Measurements from ENCODE around the gene FBXL12.
"Not testable (repeated sequence)": the region's sequence is repeated elsewhere in the genome, so short reads cannot be mapped to it uniquely, and the experiment has no call there.

The FBXL12 gene

DNA sequence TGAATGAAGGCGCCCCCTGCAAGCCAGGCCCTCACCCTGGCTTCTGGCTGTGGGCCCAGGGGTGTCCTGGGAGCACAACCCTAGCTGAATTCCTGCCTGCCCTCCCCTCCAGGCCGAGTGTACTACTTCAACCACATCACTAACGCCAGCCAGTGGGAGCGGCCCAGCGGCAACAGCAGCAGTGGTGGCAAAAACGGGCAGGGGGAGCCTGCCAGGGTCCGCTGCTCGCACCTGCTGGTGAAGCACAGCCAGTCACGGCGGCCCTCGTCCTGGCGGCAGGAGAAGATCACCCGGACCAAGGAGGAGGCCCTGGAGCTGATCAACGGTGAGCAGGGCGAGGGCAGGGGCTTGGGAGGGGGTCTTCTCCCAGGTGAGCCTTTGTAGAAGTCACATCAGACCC, 19.4 kb upstream of the FBXL12 start:
- no peak for DNase-seq (ENCODE audit: low read depth)

DNA sequence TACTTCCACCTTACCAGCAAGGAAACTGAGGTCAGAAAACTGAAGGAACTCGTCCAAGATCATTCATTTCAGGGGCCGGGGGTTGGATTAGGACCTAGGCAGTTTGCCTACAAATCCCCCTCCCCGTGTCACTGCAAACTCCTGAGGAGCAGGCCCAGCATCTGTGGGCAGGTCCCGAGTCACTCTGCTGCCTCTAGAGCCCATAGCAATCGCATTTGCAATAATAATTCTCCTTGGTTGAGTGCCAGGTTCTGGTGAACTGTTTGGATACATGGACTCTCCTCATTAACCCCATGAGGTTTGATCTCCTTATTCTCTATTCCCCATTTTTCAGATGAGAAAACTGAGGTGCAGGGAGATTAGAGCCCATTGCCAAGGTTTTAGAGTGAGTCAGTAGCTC, 17.1 kb upstream of the FBXL12 start:
- no peak for DNase-seq (ENCODE audit: low read depth)

DNA sequence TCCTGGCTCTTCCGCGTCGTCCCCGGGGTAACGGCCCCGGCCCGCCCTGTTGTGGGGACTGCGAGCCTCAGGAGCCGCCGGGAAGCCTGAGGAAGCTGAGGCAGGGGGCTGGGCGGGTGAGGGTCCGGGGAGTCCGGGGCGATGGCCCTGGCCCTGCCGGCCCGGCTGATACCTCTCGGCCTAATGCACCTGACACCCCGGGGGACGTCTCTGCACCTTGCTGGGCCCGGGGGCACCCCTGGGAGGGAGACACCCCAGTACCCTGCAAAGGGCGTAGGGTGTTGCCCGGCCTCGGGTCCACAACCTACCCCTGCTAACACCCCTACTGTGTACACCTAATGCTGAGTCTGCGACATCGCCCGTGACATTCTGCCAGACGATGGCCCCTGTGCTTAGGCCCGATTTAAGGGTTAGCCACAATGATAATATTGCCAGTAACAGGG, 16.6 kb upstream of the FBXL12 start:
- no peak for DNase-seq (ENCODE audit: low read depth)

DNA sequence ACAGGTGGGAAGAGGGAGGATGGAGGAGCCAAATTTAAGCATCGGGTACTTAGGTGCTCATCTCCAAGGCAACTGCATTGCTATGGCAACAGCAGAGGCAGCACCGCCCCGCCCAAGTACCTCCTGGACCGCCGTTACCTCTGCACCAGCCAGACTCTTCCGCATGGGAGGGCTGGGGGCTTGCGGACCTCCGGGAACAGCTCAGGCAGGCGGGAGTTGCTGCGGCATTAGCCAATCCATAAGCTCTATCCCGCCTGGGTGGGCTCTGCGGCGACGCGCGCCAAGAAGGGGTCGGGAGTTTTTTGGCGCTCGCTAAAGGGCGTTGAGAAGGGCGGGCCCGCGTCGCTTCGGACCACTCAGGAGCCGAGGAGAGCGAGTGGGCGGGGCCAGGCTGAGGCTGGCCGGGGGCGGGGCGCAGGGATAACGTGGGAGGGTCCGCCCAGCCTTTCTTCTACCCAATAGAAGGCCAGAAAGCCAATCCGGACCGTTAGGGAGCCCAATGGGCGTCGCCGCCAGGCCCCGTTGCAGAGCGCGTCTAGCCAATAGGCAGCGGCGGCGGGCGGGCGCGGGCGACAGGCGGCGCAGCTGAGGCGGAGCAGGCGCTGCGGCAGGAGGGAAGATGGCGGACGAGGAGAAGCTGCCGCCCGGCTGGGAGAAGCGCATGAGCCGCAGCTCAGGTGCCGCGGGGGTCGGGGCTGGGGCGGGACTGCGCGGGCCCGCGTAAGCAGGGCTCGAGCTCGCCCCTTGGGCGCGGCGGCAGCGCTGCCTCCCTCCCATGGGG, 16.0 kb upstream of the FBXL12 start, which contains the start of gene PIN1:
PIN1 (plus strand) TSS at position 593 of the 781 bp plus-strand sequence; CDS start at position 620, 27 bp downstream.
- DNase-seq (ENCODE audit: low read depth), result peak; percentile 98

DNA sequence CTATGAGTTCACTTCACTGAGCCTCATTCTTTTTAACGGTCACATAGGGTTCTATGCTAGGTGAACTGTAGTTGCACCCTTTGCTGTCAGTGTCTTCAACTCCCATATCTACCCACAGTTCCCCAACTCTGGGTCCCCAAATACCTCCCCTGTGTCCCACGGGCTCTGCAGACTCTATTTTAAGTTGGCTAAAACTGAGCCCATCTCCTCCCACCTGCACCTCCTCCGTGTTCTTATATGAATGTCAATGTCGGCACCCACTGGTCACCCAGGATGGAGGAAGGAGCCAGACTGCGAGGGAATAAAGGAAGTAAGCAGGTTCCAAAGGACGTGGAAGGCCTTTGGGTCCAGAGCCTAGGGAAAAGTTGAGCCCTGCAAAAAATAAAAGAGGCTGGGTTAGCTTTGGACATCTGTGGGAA, 15.4 kb upstream of the FBXL12 start:
- no peak for DNase-seq (ENCODE audit: low read depth)

DNA sequence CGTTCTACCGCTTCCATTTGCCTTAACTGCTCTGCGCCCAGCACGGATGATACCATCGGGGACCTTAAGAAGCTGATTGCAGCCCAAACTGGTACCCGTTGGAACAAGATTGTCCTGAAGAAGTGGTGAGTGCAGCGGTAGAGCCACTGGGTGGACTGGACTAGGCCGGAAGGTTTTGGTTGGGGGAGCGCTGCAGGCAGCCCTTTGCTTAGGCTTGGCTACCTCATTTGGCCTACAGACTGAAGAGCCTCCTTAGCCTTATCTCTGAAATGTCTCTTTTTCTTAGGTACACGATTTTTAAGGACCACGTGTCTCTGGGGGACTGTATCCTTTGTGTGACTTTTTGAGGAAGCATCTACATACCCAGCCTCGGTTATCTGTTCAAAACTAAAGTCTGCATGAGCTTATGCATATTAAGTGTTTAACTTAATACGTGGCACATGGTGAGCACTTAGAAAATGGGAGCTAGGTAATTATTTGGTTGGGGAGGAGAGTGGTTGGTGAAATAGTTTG, 9.7 kb upstream of the FBXL12 start:
- no peak for DNase-seq (ENCODE audit: low read depth)

DNA sequence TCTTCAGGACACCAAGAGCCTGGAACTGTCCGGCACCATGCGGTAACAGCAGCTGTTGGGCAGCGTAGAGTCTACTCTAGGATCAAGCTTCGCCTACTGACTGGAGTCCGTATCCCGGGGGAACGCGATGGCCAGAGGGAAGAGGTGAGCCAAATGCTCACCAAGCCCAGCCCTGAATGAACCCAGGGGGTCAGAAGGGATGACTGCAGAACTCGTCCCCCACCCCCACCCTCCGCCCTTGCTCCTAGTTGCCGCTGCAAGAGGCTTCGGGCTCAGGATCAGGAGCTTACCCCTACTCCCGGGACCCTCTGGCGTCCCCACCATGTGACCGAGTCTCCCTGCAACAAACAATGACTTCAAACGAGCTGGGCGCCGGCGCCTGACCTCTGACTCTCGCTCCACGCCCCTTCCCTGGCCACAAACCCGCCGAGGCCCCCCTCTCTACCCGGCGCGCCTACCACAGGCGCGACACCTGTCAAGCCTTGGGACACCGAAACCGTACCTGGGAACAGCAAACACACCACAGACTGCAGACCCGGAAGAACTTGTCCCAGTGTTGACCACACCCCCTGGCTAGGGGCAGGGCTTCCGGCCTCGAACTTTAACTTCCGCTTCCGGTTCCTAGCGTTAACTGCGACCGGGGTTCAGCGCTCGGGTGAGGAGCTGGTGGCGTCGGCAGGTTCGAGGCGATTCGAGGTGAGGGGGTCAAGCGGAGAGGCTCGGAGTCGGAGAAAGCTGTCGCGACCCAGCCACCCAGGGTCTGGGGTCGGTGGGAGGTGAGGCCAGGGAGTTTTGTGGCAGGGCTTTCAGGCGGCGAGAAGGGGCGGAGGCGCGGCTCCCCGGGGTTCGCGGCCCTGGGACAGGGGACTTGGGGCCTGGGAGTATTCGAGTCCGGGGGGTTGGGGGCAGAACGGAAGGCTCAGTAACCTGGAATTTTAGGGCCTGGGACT, 8.7 kb upstream of the FBXL12 start, which contains the start of gene UBL5:
UBL5 (plus strand) TSS at position 630 of the 950 bp plus-strand sequence. CDS start 420 bp downstream, outside the sequence.
- DNase-seq (ENCODE audit: low read depth), result peak; percentile 82

DNA sequence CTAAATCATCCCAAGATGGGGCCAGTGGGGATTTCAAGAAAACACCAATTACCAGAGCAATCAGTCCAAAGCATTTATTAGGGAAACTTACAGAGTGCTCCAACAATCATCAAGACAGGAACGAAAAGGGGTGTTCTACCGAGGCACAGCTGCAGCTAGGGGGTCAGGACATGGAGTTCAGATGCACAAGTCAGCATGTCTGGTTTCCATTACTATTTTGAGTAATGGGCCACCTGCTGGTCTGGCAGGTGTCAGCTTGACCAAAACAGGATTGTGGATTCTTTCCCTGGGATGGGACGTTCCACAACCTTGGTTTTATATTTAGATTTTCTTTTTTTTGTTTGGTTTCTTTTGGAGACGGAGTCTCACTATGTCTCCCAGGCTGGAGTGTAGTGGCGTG, 4.9 kb upstream of the FBXL12 start:
- no peak for DNase-seq (ENCODE audit: low read depth)

DNA sequence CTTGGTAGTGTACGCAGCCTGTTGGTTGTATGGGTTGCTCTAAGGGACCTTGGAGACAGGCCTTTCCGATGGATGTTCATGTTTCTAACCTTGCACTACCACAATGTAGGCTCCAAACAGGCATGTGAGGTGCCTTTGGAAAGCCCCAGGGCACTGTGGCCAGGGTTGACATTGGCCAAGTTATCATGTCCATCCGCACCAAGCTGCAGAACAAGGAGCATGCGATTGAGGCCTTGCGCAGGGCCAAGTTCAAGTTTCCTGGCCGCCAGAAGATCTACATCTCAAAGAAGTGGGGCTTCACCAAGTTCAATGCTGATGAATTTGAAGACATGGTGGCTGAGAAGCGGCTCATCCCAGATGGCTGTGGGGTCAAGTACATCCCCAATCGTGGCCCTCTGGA, 1.2 kb upstream of the FBXL12 start:
- DNase-seq (ENCODE audit: low read depth), result not testable (repeated sequence)

DNA sequence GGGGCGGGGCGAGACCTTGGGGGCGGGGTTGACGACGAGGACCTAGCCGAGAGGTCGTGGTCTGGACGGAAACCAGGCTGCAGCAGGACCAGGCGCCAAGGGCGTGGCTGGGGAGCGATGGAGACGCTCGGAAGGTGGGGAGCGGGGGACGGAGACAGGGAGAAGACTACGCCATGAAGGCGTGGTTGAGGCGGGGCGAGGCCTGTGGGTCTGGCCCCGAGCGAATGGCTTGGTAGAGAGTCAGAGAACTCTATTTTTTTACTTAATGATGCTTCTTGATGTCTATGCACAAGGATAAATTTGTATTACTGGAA, 674 bp upstream of the FBXL12 start:
- DNase-seq (ENCODE audit: low read depth), result no peak

DNA sequence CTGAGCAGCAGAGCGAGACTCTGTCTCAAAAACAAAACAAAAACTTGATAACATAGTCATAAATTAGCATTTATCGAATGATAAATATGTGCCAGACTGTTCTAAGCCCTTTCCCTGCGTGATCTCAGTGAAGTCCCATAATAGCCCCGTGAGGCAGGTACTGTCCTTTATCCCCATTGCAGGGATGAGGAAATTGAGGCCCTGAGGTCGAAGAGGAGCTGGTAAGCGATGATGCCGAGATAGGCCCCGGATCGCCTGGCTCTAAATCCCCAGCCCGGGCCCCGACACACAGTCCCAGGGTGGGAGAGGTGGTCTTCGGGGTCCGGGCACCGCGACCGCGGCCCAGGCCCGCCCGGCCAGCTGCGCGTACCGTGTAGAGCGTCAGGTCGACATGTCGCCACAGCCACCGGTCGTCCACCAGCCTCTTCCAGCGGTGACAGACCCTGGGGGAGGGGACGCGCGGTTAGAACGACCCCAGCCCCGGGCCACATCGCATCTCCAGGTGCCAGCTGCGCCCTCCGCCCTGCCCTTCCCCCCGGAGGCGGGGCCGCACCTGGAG, 625 bp downstream of the FBXL12 start:
- no peak for DNase-seq (ENCODE audit: low read depth)

DNA sequence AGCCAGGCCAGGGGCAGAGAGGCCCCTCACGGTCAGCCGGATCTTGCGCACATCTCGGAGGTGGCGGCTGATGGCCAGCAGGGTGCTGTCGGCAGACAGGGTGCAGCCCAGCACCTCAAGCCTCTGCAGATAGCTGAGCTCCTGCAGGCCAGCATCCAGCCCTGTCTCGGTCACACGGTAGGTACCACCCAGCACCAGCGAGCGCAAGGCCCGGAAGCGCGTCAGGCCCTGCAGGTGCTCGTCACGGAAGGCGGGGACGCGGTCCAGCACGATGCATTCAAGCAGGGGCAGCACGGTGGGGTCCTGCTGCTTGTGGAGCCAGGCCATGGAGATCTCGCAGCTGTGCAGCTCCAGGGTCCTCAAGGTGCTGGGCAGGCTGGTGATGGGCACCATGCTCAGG, 7.7 kb downstream of the FBXL12 start:
- DNase-seq (ENCODE audit: low read depth), result no peak

DNA sequence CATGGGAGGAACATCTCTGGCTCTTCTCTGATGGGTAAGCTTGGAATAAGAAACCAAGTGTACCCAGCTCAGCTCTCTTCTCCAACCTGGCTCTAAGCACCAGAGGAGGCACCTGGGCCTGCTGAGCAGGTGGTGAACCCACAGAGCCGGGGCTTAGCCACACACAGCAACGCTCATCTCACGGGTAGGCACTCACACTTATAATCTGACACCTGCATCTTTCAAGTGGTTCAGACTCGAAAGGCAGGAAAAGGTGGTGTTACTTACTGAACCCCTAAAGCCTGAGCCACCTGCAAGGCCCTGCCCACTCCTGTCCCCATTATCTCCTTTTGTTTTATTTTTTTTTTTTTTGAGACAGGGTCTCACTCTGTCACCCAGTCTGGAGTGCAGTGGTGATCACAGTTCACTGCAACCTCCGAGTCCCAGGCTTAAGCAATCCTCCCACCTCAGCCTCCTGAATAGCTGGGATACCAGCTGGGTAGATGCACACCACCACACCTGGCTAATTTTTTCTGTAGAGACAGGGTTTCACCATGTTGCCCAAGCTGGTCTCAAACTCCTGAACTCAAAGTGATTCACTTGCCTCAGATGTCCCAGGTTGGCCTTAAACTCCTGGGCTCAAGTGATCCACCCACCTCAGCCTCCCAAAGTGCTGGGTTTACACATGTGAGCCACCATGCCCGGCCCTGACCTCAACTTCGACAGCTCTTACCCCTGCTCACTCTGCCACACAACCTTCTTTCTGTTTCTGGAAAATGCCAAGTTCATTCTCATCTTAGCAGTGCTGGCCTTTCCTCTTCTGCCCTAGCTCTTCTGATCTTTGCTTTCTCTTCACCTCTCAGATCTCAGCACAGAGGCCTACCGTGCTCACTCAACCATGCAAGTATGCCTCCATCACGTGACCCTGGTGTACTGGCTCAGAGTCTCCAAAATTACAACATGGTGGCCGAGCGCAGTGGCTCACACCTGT, 9.7 kb downstream of the FBXL12 start:
- DNase-seq (ENCODE audit: low read depth), result no peak

DNA sequence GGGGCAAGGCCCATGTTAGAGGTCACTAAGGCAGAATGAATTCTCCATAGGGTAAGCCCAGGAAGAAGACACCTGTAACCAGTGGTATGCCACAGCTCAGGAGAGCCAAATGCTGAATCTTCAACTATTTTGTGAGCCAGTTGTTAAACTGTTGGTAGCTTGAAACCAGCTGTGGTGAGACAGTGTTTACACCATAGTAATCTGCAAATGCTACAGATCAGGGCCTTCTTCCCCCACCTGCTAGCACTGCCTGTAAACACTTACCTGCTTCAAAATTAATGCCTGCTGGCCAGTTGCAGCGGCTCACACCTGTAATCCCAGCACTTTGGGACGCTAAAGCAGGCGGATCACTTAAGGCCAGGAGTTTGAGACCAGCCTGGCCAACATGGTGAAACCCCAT, 12.1 kb downstream of the FBXL12 start:
- no peak for DNase-seq (ENCODE audit: low read depth)

DNA sequence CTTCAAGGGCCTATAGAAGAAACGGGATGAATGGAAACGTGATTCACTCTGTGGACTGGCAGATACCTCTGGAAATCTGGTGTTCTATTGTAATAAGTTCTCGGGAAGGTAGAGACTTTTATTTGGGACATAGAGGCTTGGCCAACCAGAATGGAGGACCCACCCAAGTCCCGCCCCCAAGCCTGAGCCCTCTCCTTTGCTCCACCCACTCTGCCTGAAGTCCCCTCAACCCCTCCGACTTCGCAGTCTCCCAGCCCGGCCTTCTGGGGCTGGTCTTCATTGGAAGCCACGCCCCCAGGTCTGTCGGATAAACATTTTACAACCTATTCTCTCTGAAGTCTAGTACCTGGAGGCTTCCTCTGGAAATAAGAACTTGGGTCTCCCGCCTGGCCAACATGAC, 16.9 kb downstream of the FBXL12 start:
- no peak for DNase-seq (ENCODE audit: low read depth)

DNA sequence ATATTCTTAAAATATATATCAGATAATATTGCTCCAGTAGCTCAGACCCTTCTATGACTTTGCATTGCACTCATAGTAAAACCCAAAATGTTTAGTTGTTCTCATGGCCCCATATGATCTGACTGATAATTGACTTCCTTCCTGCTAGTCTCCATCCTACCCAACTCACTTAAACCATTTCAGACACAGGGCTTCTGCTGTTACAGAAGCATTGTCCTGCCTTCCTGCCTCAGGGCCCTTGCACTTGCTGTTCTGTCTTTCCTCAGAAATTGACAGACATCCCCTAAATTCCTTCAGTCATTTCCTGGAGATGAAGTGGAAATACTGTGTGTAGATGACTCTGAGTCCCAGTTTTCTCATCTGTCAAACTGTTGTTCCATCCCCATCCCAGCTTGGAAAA, 19.7 kb downstream of the FBXL12 start:
- DNase-seq (ENCODE audit: low read depth), result no peak

DNA sequence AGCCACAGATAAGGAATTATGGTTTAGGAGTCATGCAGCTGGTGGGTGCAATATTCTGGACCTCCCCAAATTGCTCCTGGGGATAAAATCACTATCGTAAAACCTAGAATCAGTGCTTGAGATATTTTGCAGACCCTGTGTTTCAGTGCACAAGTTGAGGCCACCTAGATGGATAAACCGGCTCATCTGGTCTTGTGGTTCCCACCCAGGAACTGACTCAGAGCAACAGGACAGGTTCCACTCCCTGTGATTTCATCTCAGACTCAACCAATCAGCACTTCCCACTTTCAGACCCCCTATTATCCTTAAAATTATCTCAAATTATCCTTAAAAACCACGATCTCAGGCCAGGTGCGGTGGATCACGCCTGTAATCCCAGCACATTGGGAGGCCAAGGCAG, 21.0 kb downstream of the FBXL12 start:
- no peak for DNase-seq (ENCODE audit: low read depth)

DNA sequence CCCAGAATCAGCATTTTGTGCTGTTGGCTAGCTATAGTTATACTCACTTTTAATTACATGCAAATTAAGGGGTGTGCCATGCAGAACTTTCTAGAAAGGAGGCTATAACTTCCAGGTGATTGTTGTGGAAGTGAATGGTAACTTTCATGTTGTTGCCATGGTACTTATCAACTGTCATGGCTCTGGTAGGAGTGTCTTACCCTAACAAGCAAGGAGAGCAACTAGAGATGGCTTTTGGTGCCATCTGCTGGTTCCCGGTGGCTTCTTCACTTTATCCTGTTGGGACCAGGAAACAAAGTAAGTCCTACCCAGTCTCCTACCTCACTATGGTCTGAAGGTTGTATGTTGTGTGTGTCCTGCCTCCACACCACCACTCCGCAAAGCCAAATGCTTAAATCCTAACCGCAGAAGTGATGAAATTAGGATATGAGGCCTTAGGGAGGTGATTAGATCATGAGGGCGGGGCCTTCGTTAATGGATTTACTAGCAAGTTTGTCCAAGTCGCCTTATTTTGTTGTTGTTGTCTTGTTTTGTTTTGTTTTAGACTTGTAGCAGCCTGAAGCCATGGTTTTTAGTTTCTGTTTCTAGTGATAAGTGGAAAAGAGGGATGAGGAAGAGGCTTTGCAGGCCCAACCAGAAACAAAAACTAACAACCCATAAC, 22.6 kb downstream of the FBXL12 start:
- peak; percentile 66 for DNase-seq (ENCODE audit: low read depth)

DNA sequence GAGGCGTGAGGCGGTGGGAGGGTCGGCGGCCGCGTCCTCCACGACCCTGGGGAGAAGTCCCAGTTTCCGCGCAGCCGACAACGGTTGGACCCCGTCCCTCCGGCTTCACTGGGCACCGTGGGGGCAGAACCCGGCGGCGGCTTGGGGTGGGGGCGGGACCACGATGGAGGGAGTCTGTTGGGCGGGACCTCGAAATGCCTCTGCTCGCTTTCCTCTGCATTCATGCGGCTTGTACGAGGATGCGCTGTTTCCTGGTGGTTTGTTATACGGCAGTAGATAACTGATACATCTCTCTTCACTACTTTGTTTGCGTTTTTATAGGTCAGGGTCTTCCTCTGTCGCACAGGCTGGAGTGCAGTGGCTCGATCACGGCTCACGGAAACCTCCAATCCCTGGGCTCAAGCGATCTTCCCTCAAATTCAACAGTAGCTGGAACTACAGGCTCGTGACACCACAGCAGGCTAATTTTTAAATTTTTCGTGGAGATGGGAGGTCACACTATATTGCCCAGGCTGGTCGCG, 25.7 kb downstream of the FBXL12 start:
- peak; percentile 35 for DNase-seq (ENCODE audit: low read depth)

All from stimulated activated CD8-positive, alpha-beta memory T cell treated with anti-CD3 and anti-CD28 coated beads, Interleukin-12 subunit alpha, Interleukin-12 subunit beta, amount 100 ng/mL, for 1 hour (primary cell).